Cardiac muscle cell (in vitro differentiated cells and primary cell): ENCODE data around the gene DCUN1D1. TPM values are rescaled to one million over a fixed set of nuclear protein-coding genes. Genes with fewer than 3 reads are reported as not detected.
A peak's percentile ranks its signal among the peaks of the same experiment; 100 is the strongest.

Source experiments
- DNase-seq, 2 donors: peaks; one replicate each; pipeline versions ENCODE4 v3.0.0 to v3.0.0-alpha.2; 2010 to 2017; ENCODE audit warnings: low read depth in 1 of 2, low spot score in 1 of 2
- H3K27ac ChIP-seq: fragments of 200-600 bp; sonication (generic); 2 replicates; pipeline ENCODE4 v1.5.1; 2016
- H3K27me3 ChIP-seq: fragments of 200-600 bp; sonication (generic); 2 replicates; pipeline ENCODE4 v1.6.0; 2016; ENCODE audit warnings: control low read depth
- H3K36me3 ChIP-seq: fragments of 200-600 bp; sonication (generic); 2 replicates; pipeline ENCODE4 v1.5.1; 2016; ENCODE audit warnings: control low read depth
- H3K4me1 ChIP-seq: fragments of 200-600 bp; sonication (generic); 2 replicates; pipeline ENCODE4 v1.8.1; 2017; ENCODE audit warnings: low read depth, mild to moderate bottlenecking, mixed run types
- H3K4me3 ChIP-seq: fragments of 200-600 bp; sonication (generic); 2 replicates; pipeline ENCODE4 v1.5.1; 2016; ENCODE audit warnings: mild to moderate bottlenecking
- H3K9me3 ChIP-seq: fragments of 200-600 bp; sonication (generic); 2 replicates; pipeline ENCODE4 v1.5.1; 2017; ENCODE audit warnings: low read depth, mild to moderate bottlenecking, control low read depth
- CTCF ChIP-seq: IDR thresholded peaks from 2 replicates; pipeline ENCODE4 v1.5.1; 2012; ENCODE audit warnings: low read depth, mild to moderate bottlenecking, low read length
- polyA plus RNA-seq: library from polyadenylated mRNA; unstranded; fragments of >200 nt; fragmentation: Nextera tagmentation; extraction: Ambion mirVana; gene quantifications from 2 replicates; pipeline ENCODE4 v1.2.1, GENCODE V29; 2016
- total RNA-seq: library from RNA; depleted of rRNA; stranded (reverse); fragments of >200 nt; gene quantifications from 2 replicates; pipeline ENCODE4 v1.2.3, GENCODE V29; 2016

The DCUN1D1 gene
- total and polyA plus RNA-seq, 2 experiments from 2014 or later: 28.4 to 31.1 TPM

- peak in 1 of 2 donors; percentile 8 for DNase-seq
- H3K4me3 ChIP-seq: no peak overlapping the region
Observed at GRCh38 chr3:182971637-182972036, 8.7 kb downstream of the DCUN1D1 start.

GRCh38 chr3:182970811-182971418 is 9.4 kb downstream of the DCUN1D1 start:
- Histone ChIP-seq H3K27ac (no peak overlapping the region), H3K9me3 (no peaks in the 10 kb centered on the region), H3K4me3 (no peak overlapping the region), H3K4me1 (peaks cover 6% of the 10 kb centered on the region), H3K36me3 (no peaks in the 10 kb centered on the region), H3K27me3 (no peaks in the 10 kb centered on the region)
- TF ChIP-seq CTCF: no peak
- no peak for DNase-seq

More at GRCh38 chr3:182971637-182972036, 8.7 kb downstream of the DCUN1D1 start:
- TF ChIP-seq CTCF: no peak
- H3K36me3 ChIP-seq: no peaks in the 10 kb centered on the region
- H3K27me3 ChIP-seq: no peaks in the 10 kb centered on the region
- H3K27ac ChIP-seq: no peak overlapping the region
- H3K4me1 ChIP-seq: peaks cover 6% of the 10 kb centered on the region
- no peaks in the 10 kb centered on the region for H3K9me3 ChIP-seq

- no peak overlapping the region for H3K27ac ChIP-seq
- no peaks in the 10 kb centered on the region for H3K36me3 ChIP-seq
- no peak for TF ChIP-seq CTCF
- no peak for DNase-seq
- no peaks in the 10 kb centered on the region for H3K27me3 ChIP-seq
- no peak overlapping the region for H3K4me3 ChIP-seq
- H3K4me1 ChIP-seq: peaks cover 5% of the 10 kb centered on the region
- H3K9me3 ChIP-seq: no peaks in the 10 kb centered on the region
Observed at GRCh38 chr3:182969853-182970252, 10.5 kb downstream of the DCUN1D1 start.

- Histone ChIP-seq H3K9me3 (no peaks in the 10 kb centered on the region), H3K27me3 (no peaks in the 10 kb centered on the region), H3K4me1 (no peaks in the 10 kb centered on the region), H3K4me3 (no peak overlapping the region), H3K27ac (peak overlapping the region; percentile 6), H3K36me3 (no peaks in the 10 kb centered on the region)
- DNase-seq: peak in 1 of 2 donors; percentile 44
- no peak for TF ChIP-seq CTCF
Observed at GRCh38 chr3:182969277-182969676, 11.1 kb downstream of the DCUN1D1 start.

- Histone ChIP-seq H3K4me3 (no peak overlapping the region), H3K36me3 (no peaks in the 10 kb centered on the region), H3K4me1 (no peaks in the 10 kb centered on the region), H3K27ac (no peak overlapping the region), H3K9me3 (no peaks in the 10 kb centered on the region), H3K27me3 (no peaks in the 10 kb centered on the region)
- DNase-seq: no peak
- no peak for TF ChIP-seq CTCF
Observed at GRCh38 chr3:182967218-182968204, 12.8 kb downstream of the DCUN1D1 start.
